Thymus (tissue), 11 donors: ENCODE measurements around the gene TEX101. TPM values are rescaled to one million over a fixed set of nuclear protein-coding genes. Genes with fewer than 3 reads are reported as not detected.

Source experiments
- DNase-seq, 9 donors: peaks; one replicate each; pipeline ENCODE4 v3.0.0-alpha.2; 2013; ENCODE audit warnings: low spot score in 9 of 9, low read depth in 6 of 9, missing footprints in 1 of 9
- H3K27ac ChIP-seq, 2 donors: one replicate each; pipeline ENCODE4 v1.5.1; 2013; ENCODE audit warnings: control low read depth in 1 of 2, low read depth in 1 of 2, low read length in 1 of 2, mild to moderate bottlenecking in 1 of 2, moderate library complexity in 1 of 2
- H3K27me3 ChIP-seq, 2 donors: one replicate each; pipeline ENCODE4 v1.5.1; 2013; ENCODE audit warnings: low read length in 1 of 2; ENCODE audit not compliant: control insufficient read depth in 2 of 2, insufficient read depth in 1 of 2
- H3K36me3 ChIP-seq, 2 donors: one replicate each; pipeline ENCODE4 v1.5.1; 2013; ENCODE audit warnings: low read length in 1 of 2, mild to moderate bottlenecking in 1 of 2, moderate library complexity in 1 of 2; ENCODE audit not compliant: control insufficient read depth in 2 of 2, insufficient read depth in 2 of 2
- H3K4me1 ChIP-seq, 2 donors: one replicate each; pipeline ENCODE4 v1.5.1; 2013; ENCODE audit warnings: low read length in 2 of 2; ENCODE audit not compliant: control insufficient read depth in 2 of 2, insufficient read depth in 2 of 2
- H3K4me3 ChIP-seq, 2 donors: one replicate each; pipeline ENCODE4 v1.5.1; 2013; ENCODE audit warnings: low read length in 2 of 2, control low read depth in 1 of 2, mild to moderate bottlenecking in 1 of 2
- H3K9me3 ChIP-seq, 2 donors: one replicate each; pipeline ENCODE4 v1.5.1; 2013; ENCODE audit warnings: low read length in 1 of 2, mild to moderate bottlenecking in 1 of 2; ENCODE audit not compliant: control insufficient read depth in 2 of 2, insufficient read depth in 1 of 2
- WGBS: extraction: QIAGEN DNeasy Blood & Tissue Kit; methylation state at CpG from one replicate; pipeline ENCODE4 v1.1.7; 2013; 5-methylcytosine and 5-hydroxymethylcytosine counted together
- polyA plus RNA-seq: library from polyadenylated mRNA; stranded (reverse); fragments of 200-250 nt; gene quantifications from one replicate; pipeline ENCODE4 v1.2.3, GENCODE V29; 2013
- total RNA-seq: library from RNA; stranded (reverse); fragments of 120-200 nt; gene quantifications from one replicate; pipeline ENCODE4 v1.2.4, GENCODE V29; 2013
- donor health status: healthy.

Gene TEX101
- total and polyA plus RNA-seq, 2 donors: 0.18 to 0.99 TPM

DNA sequence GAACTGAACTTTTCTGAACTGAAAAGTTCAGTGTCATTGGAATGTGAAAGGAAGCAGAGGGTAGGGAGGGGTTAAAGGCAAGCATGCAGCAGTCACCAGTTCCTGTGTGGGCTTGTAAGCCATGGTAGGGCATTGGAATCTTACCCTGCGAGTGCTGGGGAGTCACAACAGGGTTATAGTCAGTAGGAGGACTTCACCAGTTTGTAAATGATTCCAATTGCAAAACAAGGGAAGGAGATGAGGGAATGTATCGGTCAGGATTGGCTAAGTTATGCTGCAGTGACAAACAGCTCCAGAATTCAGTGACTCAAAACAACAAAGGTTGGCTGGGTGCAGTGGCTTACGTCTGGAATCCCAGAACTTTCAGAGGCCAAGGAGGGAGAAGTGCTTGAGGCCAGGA is 37.9 kb downstream of the TEX101 start:
- no peak overlapping the region for H3K27ac ChIP-seq
- no peaks in the 10 kb centered on the region for H3K36me3 ChIP-seq
- WGBS: 87% methylated on average over 3 of the region's 3 CpGs
- no peaks in the 10 kb centered on the region for H3K9me3 ChIP-seq
- H3K27me3 ChIP-seq: no peaks in the 10 kb centered on the region
- DNase-seq: no peak
- H3K4me1 ChIP-seq: no peaks in the 10 kb centered on the region
- no peak overlapping the region for H3K4me3 ChIP-seq

DNA sequence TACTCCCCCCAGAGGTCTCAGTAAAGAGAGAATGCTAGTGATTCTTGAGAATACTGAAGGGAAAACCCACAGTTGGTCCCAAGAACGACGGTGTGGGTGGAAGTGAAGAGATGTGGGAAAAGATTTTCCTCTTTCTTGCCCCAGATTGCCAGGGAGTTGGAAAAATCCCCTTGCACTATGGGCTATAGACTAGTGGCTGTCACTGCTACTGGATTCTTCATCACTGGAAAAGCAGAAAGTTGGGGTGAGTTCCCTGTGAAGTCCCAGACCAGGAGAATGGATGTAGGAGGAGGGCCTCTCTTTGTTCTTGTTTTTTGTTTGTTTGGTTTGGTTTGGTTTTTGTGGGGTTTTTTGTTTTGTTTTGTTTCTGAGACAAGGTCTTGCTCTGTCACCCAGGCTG is 39.3 kb downstream of the TEX101 start:
- 83% methylated on average over 2 of the region's 2 CpGs for WGBS
- no peak overlapping the region for H3K27ac ChIP-seq

DNA sequence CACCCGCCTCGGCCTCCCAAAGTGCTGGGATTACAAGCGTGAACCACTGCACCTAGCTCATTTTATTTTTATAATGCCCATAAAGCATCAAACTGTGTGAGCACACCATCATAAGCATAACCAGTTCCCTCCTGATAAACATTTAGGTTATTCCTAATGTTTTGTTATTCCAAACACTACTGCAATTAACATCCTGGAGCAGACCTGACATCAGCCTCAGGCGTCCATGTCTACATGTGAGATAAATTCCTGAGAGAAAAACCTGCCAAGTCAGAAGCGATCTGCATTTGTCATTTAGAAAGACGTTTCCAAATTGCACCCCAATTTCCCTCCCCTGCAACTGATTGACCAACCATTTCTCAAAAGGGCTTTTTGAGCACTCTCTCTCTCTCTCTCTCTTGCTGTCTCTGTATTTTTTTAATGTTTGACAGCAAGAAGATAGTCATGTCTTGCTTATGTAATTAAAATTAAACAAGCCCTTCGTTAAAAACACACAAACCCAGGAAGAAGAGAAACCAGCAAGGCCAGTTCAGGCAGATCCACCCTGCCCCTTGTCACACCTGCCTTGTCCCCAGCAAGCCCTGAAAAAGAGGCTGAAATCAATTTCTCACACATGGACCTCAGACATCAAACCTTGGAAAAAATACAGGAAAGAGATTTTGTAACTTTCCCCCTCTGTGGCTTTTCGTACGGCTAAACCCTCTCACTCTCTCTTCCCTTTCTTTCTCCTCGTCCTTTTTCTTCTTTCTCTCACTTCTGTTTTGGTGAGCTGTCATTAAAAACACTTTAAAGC is 40.8 kb downstream of the TEX101 start:
- Histone ChIP-seq H3K4me1 (no peaks in the 10 kb centered on the region), H3K27ac (no peak overlapping the region)
- 57% methylated on average over 10 of the region's 10 CpGs for WGBS

More for the DNA sequence above, 39.3 kb downstream of the TEX101 start:
- no peaks in the 10 kb centered on the region for H3K27me3 ChIP-seq
- no peak for DNase-seq
- H3K4me3 ChIP-seq: no peak overlapping the region
- no peaks in the 10 kb centered on the region for H3K36me3 ChIP-seq
- no peaks in the 10 kb centered on the region for H3K9me3 ChIP-seq
- H3K4me1 ChIP-seq: no peaks in the 10 kb centered on the region

DNA sequence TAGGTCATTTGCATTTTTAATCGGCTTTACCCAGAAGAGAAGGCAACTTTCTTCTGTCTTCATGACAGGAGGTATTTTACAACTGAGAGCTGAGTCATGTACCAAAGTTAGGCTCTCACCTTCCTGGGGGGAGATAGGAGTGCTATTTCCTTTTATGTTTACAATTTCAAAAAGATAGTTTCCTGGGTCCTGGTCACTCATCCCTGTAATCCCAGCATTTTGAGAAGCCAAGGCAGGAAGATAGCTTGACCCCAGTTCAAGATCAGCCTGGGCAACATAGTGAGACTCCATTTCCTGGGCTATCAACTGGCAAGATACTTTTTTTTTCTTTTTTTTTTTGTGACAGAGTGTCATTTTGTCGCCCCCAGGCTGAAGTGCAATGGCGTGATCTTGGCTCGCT is 43.1 kb downstream of the TEX101 start:
- Histone ChIP-seq H3K4me1 (peaks cover 0 to 2% of the 10 kb centered on the region in 2 donors), H3K36me3 (no peaks in the 10 kb centered on the region), H3K9me3 (no peaks in the 10 kb centered on the region), H3K4me3 (no peak overlapping the region), H3K27ac (no peak overlapping the region), H3K27me3 (peaks cover 0 to 12% of the 10 kb centered on the region in 2 donors)
- 87% methylated on average over 4 of the region's 4 CpGs for WGBS
- DNase-seq: no peak

More for the DNA sequence above, 40.8 kb downstream of the TEX101 start:
- DNase-seq: no peak
- no peaks in the 10 kb centered on the region for H3K36me3 ChIP-seq
- H3K4me3 ChIP-seq: no peak overlapping the region
- no peaks in the 10 kb centered on the region for H3K27me3 ChIP-seq
- H3K9me3 ChIP-seq: no peaks in the 10 kb centered on the region

DNA sequence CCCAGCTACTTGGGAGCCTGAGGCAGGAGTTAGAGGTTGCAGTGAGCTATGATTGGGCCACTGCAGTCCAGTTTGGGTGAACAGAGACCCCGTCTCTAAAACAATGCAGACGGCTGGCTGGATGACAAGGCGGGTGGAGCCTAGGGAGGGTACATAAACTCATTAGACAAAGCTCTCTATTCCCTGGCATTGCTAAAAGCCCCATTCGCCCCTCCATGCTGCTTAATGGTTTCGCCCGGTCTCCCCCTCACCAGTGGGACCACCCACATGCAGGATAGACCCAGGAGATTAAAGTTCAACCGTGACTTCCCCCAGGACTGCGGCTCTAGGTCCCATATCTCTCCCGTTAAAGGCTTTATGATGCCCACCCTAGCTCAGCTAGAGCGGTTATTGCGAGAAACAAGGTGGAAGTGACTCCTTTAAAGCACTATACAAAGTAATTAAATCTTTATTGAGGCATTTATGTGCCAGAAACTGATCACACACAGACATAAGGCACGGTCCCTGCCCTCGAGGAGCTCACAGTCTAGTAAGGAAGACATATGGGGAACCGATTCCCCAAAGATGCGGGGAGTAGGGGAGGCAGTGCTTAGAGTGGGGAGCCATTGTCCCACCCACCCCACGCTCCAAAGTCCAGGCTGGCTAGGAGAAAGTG is 45.8 kb downstream of the TEX101 start:
- peaks cover 4 to 33% of the 10 kb centered on the region in 2 donors for H3K27me3 ChIP-seq
- H3K4me3 ChIP-seq: no peak overlapping the region
- DNase-seq: no peak
- H3K36me3 ChIP-seq: no peaks in the 10 kb centered on the region
- H3K27ac ChIP-seq: no peak overlapping the region
- peaks cover 7 to 20% of the 10 kb centered on the region in 2 donors for H3K4me1 ChIP-seq
- 95% methylated on average over 16 of the region's 16 CpGs for WGBS
- no peaks in the 10 kb centered on the region for H3K9me3 ChIP-seq

DNA sequence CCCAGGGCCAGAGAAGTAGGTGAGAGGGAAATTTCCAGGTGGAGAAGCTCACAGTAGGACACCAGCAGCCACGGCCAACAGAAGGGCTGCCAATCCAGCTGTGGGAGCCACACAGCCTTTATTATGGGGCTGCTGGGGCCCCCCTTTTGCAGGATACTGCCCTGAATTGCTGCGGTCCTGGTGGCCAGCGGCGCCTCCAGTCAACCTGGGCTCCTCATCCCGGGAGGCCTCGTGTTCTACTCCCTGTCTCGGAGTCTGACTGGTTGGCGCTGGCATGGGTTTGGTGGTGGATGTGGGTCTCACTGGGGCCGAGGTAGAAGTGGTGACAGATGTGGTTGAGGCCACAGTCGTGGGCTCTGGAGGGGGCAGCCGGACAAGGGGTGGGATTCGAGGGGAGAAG is 46.6 kb downstream of the TEX101 start:
- WGBS: 96% methylated on average over 12 of the region's 12 CpGs
- no peak overlapping the region for H3K27ac ChIP-seq
- H3K4me1 ChIP-seq: peaks cover 11 to 24% of the 10 kb centered on the region in 2 donors

DNA sequence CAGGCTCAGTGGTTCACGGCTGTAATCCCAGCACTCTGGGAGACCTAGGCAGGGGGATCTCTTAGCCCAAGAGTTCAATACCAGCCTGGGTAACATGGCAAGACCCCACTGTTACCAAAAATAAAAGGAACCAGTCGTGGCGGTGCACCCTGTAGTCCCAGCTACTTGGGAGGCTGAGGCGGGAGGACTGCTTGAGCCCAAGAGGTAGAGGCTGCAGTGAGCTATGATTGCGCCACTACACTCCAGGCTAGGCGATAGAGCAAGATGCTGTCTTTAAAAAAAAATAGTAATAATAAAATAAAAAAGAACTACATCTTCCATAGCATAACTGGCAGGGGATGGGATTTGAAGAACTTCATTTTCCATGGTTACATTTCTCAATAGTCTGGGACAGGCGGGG is 47.7 kb downstream of the TEX101 start:
- 97% methylated on average over 7 of the region's 7 CpGs for WGBS
- DNase-seq: no peak
- Histone ChIP-seq H3K4me1 (peaks cover 11 to 24% of the 10 kb centered on the region in 2 donors), H3K27ac (no peak overlapping the region), H3K36me3 (no peaks in the 10 kb centered on the region), H3K9me3 (no peaks in the 10 kb centered on the region), H3K27me3 (peaks cover 4 to 40% of the 10 kb centered on the region in 2 donors), H3K4me3 (no peak overlapping the region)

More for the DNA sequence above, 46.6 kb downstream of the TEX101 start:
- Histone ChIP-seq H3K36me3 (no peaks in the 10 kb centered on the region), H3K4me3 (no peak overlapping the region), H3K27me3 (peaks cover 4 to 40% of the 10 kb centered on the region in 2 donors), H3K9me3 (no peaks in the 10 kb centered on the region)
- DNase-seq: no peak

DNA sequence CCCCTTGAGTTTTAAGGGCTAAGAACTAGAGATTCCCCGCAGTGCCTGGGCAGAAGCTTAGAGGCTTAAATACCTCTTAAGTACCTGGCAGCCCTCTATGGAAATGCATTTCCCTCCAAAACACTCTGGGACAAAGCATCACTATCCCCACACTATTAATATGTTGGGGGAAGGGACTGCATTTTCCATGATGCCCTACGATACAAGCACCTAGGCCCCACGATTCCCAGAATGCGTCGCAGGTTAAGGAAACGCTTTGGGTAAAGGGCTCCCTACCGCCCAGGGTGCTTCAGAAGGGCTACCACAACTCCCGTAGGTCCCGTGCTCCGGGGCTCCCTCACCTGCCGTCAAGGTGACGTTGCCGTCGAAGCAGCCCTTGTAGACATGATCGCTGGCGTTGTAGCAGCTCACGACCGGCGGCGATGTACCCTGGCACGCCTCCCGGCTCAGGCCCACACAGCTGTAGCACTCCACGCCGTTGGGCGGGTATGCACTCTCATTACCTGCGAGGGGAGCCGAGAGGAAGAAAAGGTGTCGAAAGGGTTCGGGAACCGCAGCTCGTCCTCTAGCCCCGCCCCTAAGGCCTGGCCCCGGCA is 48.2 kb downstream of the TEX101 start:
- peak overlapping the region; percentile 8 to 70 for H3K27ac ChIP-seq
- peaks cover 11 to 24% of the 10 kb centered on the region in 2 donors for H3K4me1 ChIP-seq
- no peaks in the 10 kb centered on the region for H3K9me3 ChIP-seq
- DNase-seq: no peak
- peaks cover 4 to 40% of the 10 kb centered on the region in 2 donors for H3K27me3 ChIP-seq
- no peaks in the 10 kb centered on the region for H3K36me3 ChIP-seq
- WGBS: 15% methylated on average over 33 of the region's 33 CpGs
- H3K4me3 ChIP-seq: peak overlapping the region; percentile 46 to 83
